HepG2 (cell line): ENCODE measurements around the gene FAM118A. TPM values are rescaled to one million over a fixed set of nuclear protein-coding genes. Genes with fewer than 3 reads are reported as not detected.

Experiments used
- ATAC-seq: fragments of 200-7000 bp; cut with Tn5 transposase; 3 replicates; pipeline ENCODE4 v1.9.1; 2020; ENCODE audit warnings: mild to moderate bottlenecking, moderate library complexity
- BruUV-seq: library from RNA; stranded (reverse); fragments of 400-500 nt; replicated peaks from 2 replicates; lab custom pipeline; 2021; lab: Mats Ljungman, UMichigan
- CTCF ChIA-PET: fragments of 300-600 bp; formaldehyde crosslinking; extraction: SDS; loops from one replicate; lab custom pipeline; 2021; ENCODE audit warnings: low total read pairs, inconsistent platforms, low intra/inter-chr PET ratio; lab: Yijun Ruan, JAX
- POLR2A ChIA-PET: fragments of 350-600 bp; sonication (Branson Sonifier 250); formaldehyde crosslinking; loops from one replicate; lab custom pipeline; 2020; ENCODE audit warnings: antibody characterized with exemption, inconsistent platforms; lab: Yijun Ruan, JAX
- DNase-seq: peaks from one replicate; pipeline ENCODE4 v3.0.0-alpha.2; 2015; ENCODE audit warnings: low spot score
- FAIRE-seq: peaks from 3 replicates; lab custom pipeline; 2011; peaks lifted over from hg19 to GRCh38; lab: Jason Lieb, UNC
- H2AFZ ChIP-seq: one replicate; pipeline ENCODE4 v1.6.1; 2011; ENCODE audit warnings: low read length, inconsistent platforms
- H3K27ac ChIP-seq: fragments of 300-600 bp; 3 replicates; pipeline ENCODE4 v1.8.0; 2011; ENCODE audit warnings: mixed run types, mild to moderate bottlenecking, mixed read lengths, low read length, inconsistent platforms; ENCODE audit not compliant: insufficient read depth; ENCODE audit errors: extremely low read length
- H3K27me3 ChIP-seq, 2 experiments: fragments of 200-600 bp in 1 of 2; 2 replicates in 1 of 2; 3 replicates in 1 of 2; pipeline versions ENCODE4 v1.6.0 to v1.8.0; 2011; ENCODE audit warnings: low read length in 2 of 2, mild to moderate bottlenecking in 2 of 2, moderate library complexity in 2 of 2, inconsistent platforms in 1 of 2; ENCODE audit not compliant: insufficient read depth in 2 of 2, control insufficient read depth in 1 of 2
- H3K36me3 ChIP-seq, 2 experiments: fragments of 200-600 bp in 1 of 2; replicated peaks in 1 of 2; 2 replicates in 1 of 2; 3 replicates in 1 of 2; pipeline versions ENCODE4 v1.5.1 to v1.8.0; 2011; ENCODE audit warnings: low read length in 2 of 2, inconsistent platforms in 1 of 2; ENCODE audit not compliant: insufficient read depth in 2 of 2, control insufficient read depth in 1 of 2
- H3K4me1 ChIP-seq: 2 replicates; pipeline ENCODE4 v1.5.1; 2012; ENCODE audit warnings: low read length, inconsistent platforms; ENCODE audit not compliant: insufficient read depth
- H3K4me2 ChIP-seq: 2 replicates; pipeline ENCODE4 v1.6.0; 2011; ENCODE audit warnings: low read depth, low read length, inconsistent platforms
- H3K4me3 ChIP-seq, 3 experiments: fragments of 200-600 bp in 1 of 3; sonication (generic), shearing (Covaris generic) in 1 of 3; replicated peaks in 1 of 3; 2 replicates each; pipeline ENCODE4 v1.5.1; 2011 to 2016; ENCODE audit warnings: low read length in 3 of 3, inconsistent platforms in 2 of 3, low read depth in 2 of 3, mild to moderate bottlenecking in 2 of 3, control low read depth in 1 of 3, mixed read lengths in 1 of 3; ENCODE audit not compliant: insufficient read depth in 1 of 3
- H3K79me2 ChIP-seq: one replicate; pipeline ENCODE4 v1.6.1; 2011; ENCODE audit warnings: low read length, inconsistent platforms; ENCODE audit not compliant: insufficient read depth
- H3K9ac ChIP-seq: 2 replicates; pipeline ENCODE4 v1.6.0; 2011; ENCODE audit warnings: mild to moderate bottlenecking, low read depth, low read length, inconsistent platforms; ENCODE audit not compliant: insufficient read depth
- H3K9me3 ChIP-seq: 2 replicates; pipeline ENCODE4 v1.5.1; 2012; ENCODE audit warnings: mild to moderate bottlenecking, low read length
- H4K20me1 ChIP-seq: 2 replicates; pipeline ENCODE4 v1.6.0; 2011; ENCODE audit warnings: inconsistent platforms, mild to moderate bottlenecking, low read length, moderate library complexity; ENCODE audit not compliant: insufficient read depth
- ARNTL ChIP-seq: sonication (generic); formaldehyde crosslinking; IDR thresholded peaks from 2 replicates; pipeline ENCODE4 v1.4.0; 2020; ENCODE audit warnings: mild to moderate bottlenecking, missing genetic modification reagents
- DRAP1 ChIP-seq: IDR thresholded peaks from 2 replicates; pipeline ENCODE4 v1.6.1; 2016; ENCODE audit warnings: missing genetic modification reagents, missing compliant biosample characterization
- GZF1 ChIP-seq: sonication (generic); formaldehyde crosslinking; IDR thresholded peaks from 2 replicates; pipeline ENCODE4 v1.5.1; 2020; ENCODE audit warnings: mild to moderate bottlenecking, missing genetic modification reagents
- HMG20A ChIP-seq: IDR thresholded peaks from 2 replicates; pipeline ENCODE4 v1.6.1; 2016; ENCODE audit warnings: borderline replicate concordance
- KDM5A ChIP-seq: fragments of 200-600 bp; sonication (generic); IDR thresholded peaks from 2 replicates; pipeline ENCODE4 v1.7.0; 2018; ENCODE audit warnings: antibody characterized with exemption, mild to moderate bottlenecking, low read length, borderline replicate concordance
- KDM6A ChIP-seq: IDR thresholded peaks from 2 replicates; pipeline ENCODE4 v1.6.1; 2016; ENCODE audit warnings: low read depth
- MLXIP ChIP-seq: sonication (generic); formaldehyde crosslinking; IDR thresholded peaks from 2 replicates; pipeline ENCODE4 v1.9.0; 2021; ENCODE audit warnings: missing genetic modification reagents, borderline replicate concordance
- POLR2AphosphoS5 ChIP-seq: IDR thresholded peaks from 2 replicates; pipeline ENCODE4 v1.6.1; 2012; ENCODE audit warnings: low read depth, low read length
- SYNCRIP ChIP-seq: fragments of 200-400 bp; formaldehyde crosslinking; IDR thresholded peaks from 2 replicates; pipeline ENCODE4 v1.6.1; 2018; ENCODE audit warnings: mild to moderate bottlenecking, low read depth, low read length; ENCODE audit not compliant: insufficient read depth
- ZNF33A ChIP-seq: sonication (generic); formaldehyde crosslinking; IDR thresholded peaks from 2 replicates; pipeline ENCODE4 v1.5.1; 2020; ENCODE audit warnings: missing genetic modification reagents, mild to moderate bottlenecking, moderate library complexity, borderline replicate concordance
- ZNF558 ChIP-seq: sonication (generic); formaldehyde crosslinking; IDR thresholded peaks from 2 replicates; pipeline ENCODE4 v1.9.0; 2022; ENCODE audit warnings: mild to moderate bottlenecking, missing genetic modification reagents, borderline replicate concordance
- ZNF740 ChIP-seq: sonication (generic); formaldehyde crosslinking; IDR thresholded peaks from 2 replicates; pipeline ENCODE4 v1.4.0; 2020; ENCODE audit warnings: missing genetic modification reagents
- ZNF747 ChIP-seq: sonication (generic); formaldehyde crosslinking; IDR thresholded peaks from 2 replicates; pipeline ENCODE4 v1.8.1; 2023; ENCODE audit warnings: missing genetic modification reagents, mild to moderate bottlenecking, borderline replicate concordance
- ZNF850 ChIP-seq: sonication (generic); formaldehyde crosslinking; conservative IDR thresholded peaks from 2 replicates; pipeline ENCODE4 v1.9.0; 2021; ENCODE audit warnings: mild to moderate bottlenecking, missing genetic modification reagents
- ZSCAN31 ChIP-seq: sonication (generic); formaldehyde crosslinking; IDR thresholded peaks from 2 replicates; pipeline ENCODE4 v1.5.0; 2020; ENCODE audit warnings: low read depth, mild to moderate bottlenecking, missing genetic modification reagents
- WGBS: methylation state at CpG from one replicate; pipeline ENCODE4 v1.1.6; 2017; ENCODE audit warnings: low lambda C conversion rate; 5-methylcytosine and 5-hydroxymethylcytosine counted together
- in situ Hi-C: cut with HindIII; loops from 2 replicates; pipeline ENCODE4 v1.10.0; 2017; ENCODE audit warnings: low pct_unique_long_range_greater_than_20kb; ENCODE audit not compliant: extremely low pct_ligation_motif_present
- intact Hi-C: fragments of 100-400 bp; cut with micrococcal nuclease; formaldehyde crosslinking; loops from one replicate; pipeline ENCODE4 v1.10.0; 2022; ENCODE audit not compliant: unreplicated experiment
- polyA plus RNA-seq, 8 experiments: library from polyadenylated mRNA; depleted of rRNA in 3 of 8; stranded (reverse) in 7 of 8; unstranded in 1 of 8; fragments of >200 nt; fragmentation: Illumina TruSeq in 4 of 8; extraction: Trizol in 4 of 8; gene quantifications; 2 replicates each; pipeline versions ENCODE4 v1.2.1 to v1.2.3, GENCODE V29; 2011 to 2016; ENCODE audit warnings: low read depth in 4 of 8, missing spikeins in 1 of 8, mixed read lengths in 1 of 8; ENCODE audit not compliant: insufficient read depth in 1 of 8
- total RNA-seq, 5 experiments: library from RNA; depleted of rRNA; stranded (reverse); fragments of >200 nt; fragmentation: Illumina TruSeq; extraction: Trizol; gene quantifications; 2 replicates each; pipeline ENCODE4 v1.2.3, GENCODE V29; 2016; ENCODE audit warnings: low read depth in 1 of 5
- TF ChIP-seq, protein P1 (sequence below): sonication (generic); formaldehyde crosslinking; IDR thresholded peaks from 2 replicates; pipeline ENCODE4 v1.4.0; 2020; ENCODE audit warnings: missing genetic modification reagents, mild to moderate bottlenecking, borderline replicate concordance

FAM118A gene
- total and polyA plus RNA-seq, 2 of the 13 experiments (the other 11 are each of a cell fraction or from before 2014, with no cell fraction given): 36.7 to 48.2 TPM

GRCh38 chr22:45323695-45324094 is 14.0 kb downstream of the FAM118A start:
- Histone ChIP-seq H3K27ac (no peak overlapping the region), H3K4me3 (no peak overlapping the region), H3K36me3 (peaks cover 31 to 60% of the 10 kb centered on the region in 2 experiments), H3K27me3 (no peaks in the 10 kb centered on the region), H3K9ac (no peak overlapping the region), H3K9me3 (no peaks in the 10 kb centered on the region), H3K79me2 (peaks cover 47% of the 10 kb centered on the region), H2AFZ (no peak overlapping the region), H3K4me1 (peaks cover 23% of the 10 kb centered on the region), H3K4me2 (no peak overlapping the region), H4K20me1 (0 out of 2 replicates have a peak, but pooled peaks cover 5% of the 10 kb centered on the region)
- ATAC-seq: no peak
- DNase-seq: no peak
- intact Hi-C loops: no loop called here
- POLR2A ChIA-PET: no interaction called here
- TF ChIP-seq DRAP1 (CRISPR knock-in tag) (no peak), POLR2AphosphoS5 (no peak), HMG20A (CRISPR knock-in tag) (no peak), ZNF850 (CRISPR knock-in tag) (no peak), SYNCRIP (no peak), KDM6A (CRISPR knock-in tag) (no peak), ZNF740 (CRISPR knock-in tag) (no peak), KDM5A (no peak), ZNF747 (CRISPR knock-in tag) (no peak), MLXIP (CRISPR knock-in tag) (no peak), ARNTL (CRISPR knock-in tag) (no peak), ZNF33A (CRISPR knock-in tag) (no peak), ZSCAN31 (CRISPR knock-in tag) (no peak), ZNF558 (CRISPR knock-in tag) (no peak), GZF1 (no peak)
- TF ChIP-seq, protein P1, sequence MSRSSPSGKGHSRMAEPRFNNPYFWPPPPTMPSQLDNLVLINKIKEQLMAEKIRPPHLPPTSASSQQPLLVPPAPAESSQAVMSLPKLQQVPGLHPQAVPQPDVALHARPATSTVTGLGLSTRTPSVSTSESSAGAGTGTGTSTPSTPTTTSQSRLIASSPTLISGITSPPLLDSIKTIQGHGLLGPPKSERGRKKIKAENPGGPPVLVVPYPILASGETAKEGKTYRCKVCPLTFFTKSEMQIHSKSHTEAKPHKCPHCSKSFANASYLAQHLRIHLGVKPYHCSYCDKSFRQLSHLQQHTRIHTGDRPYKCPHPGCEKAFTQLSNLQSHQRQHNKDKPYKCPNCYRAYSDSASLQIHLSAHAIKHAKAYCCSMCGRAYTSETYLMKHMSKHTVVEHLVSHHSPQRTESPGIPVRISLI (CRISPR knock-in tag): no peak
- in situ Hi-C loops: no loop called here
- WGBS: 84% methylated on average over 7 of the region's 7 CpGs
- CTCF ChIA-PET: no interaction called here
- no peak for FAIRE-seq
- BruUV-seq: no TSS peak
